Activated CD8-positive, alpha-beta T cell treated with anti-CD3 and anti-CD28 coated beads for 36 hours (primary cell): Measurements from ENCODE around the gene TESPA1. TPM values are rescaled to one million over a fixed set of nuclear protein-coding genes. Genes with fewer than 3 reads are reported as not detected.

Experiments used
- ATAC-seq: fragments of 200-7000 bp; cut with Tn5 transposase; one replicate; pipeline ENCODE4 v1.10.0; 2021; ENCODE audit warnings: mild to moderate bottlenecking, moderate library complexity
- CTCF ChIA-PET: fragments of 350-600 bp; sonication (Branson Sonifier 250); formaldehyde crosslinking; loops from one replicate; lab custom pipeline; 2021; ENCODE audit warnings: antibody characterized with exemption; lab: Charles Lee
- POLR2A ChIA-PET: fragments of 350-600 bp; sonication (Branson Sonifier 250); formaldehyde crosslinking; loops from one replicate; lab custom pipeline; 2021; ENCODE audit warnings: antibody characterized with exemption; lab: Charles Lee
- DNase-seq: peaks from one replicate; pipeline ENCODE4 v3.0.0-alpha.2; 2020
- H3K27ac Mint-ChIP-seq: one replicate; pipeline ENCODE4 v1.8.0; 2021; ENCODE audit warnings: mild to moderate bottlenecking, mixed read lengths
- H3K27me3 Mint-ChIP-seq: one replicate; pipeline ENCODE4 v1.8.0; 2021; ENCODE audit warnings: mixed read lengths
- H3K36me3 Mint-ChIP-seq: one replicate; pipeline ENCODE4 v1.8.0; 2021; ENCODE audit warnings: low read depth, mixed read lengths
- H3K4me1 Mint-ChIP-seq: one replicate; pipeline ENCODE4 v1.8.0; 2021; ENCODE audit warnings: low read depth, mixed read lengths
- H3K4me3 Mint-ChIP-seq: one replicate; pipeline ENCODE4 v1.8.0; 2021; ENCODE audit warnings: mild to moderate bottlenecking, moderate library complexity, mixed read lengths
- H3K9me3 Mint-ChIP-seq: one replicate; pipeline ENCODE4 v1.8.0; 2021; ENCODE audit warnings: mixed read lengths
- CTCF ChIP-seq: fragments of 200-600 bp; IDR thresholded peaks from one replicate; pipeline ENCODE4 v1.8.0; 2022; ENCODE audit warnings: antibody characterized with exemption, mild to moderate bottlenecking
- intact Hi-C: fragments of 100-400 bp; cut with micrococcal nuclease; formaldehyde crosslinking; loops from one replicate; pipeline ENCODE4 v1.10.0; 2022
- total RNA-seq, 2 experiments: library from RNA; stranded (reverse); gene quantifications; one replicate each; pipeline ENCODE4 v1.2.3, GENCODE V29; 2021

Gene TESPA1
- total RNA-seq, 2 experiments from 2014 or later: 107 to 112 TPM

- H3K27ac Mint-ChIP-seq: peak overlapping the region; percentile 95
- peaks cover 23% of the 10 kb centered on the region for H3K9me3 Mint-ChIP-seq
- TF ChIP-seq CTCF: no peak
- no peak overlapping the region for H3K4me3 Mint-ChIP-seq
- peaks cover 88% of the 10 kb centered on the region for H3K4me1 Mint-ChIP-seq
- no peak for DNase-seq
- no peak for ATAC-seq
- ChIA-PET POLR2A (no interaction called here), CTCF (no interaction called here)
- H3K27me3 Mint-ChIP-seq: no peaks in the 10 kb centered on the region
- intact Hi-C loops: no loop called here
- H3K36me3 Mint-ChIP-seq: peaks cover 99% of the 10 kb centered on the region
Observed at GRCh38 chr12:54954801-54955200, 29.8 kb downstream of the TESPA1 start.

GRCh38 chr12:54954228-54954627 lies 30.3 kb downstream of the TESPA1 start:
- DNase-seq: no peak
- ATAC-seq: no peak
- Mint-ChIP-seq H3K9me3 (peaks cover 23% of the 10 kb centered on the region), H3K27me3 (no peaks in the 10 kb centered on the region), H3K4me1 (peaks cover 85% of the 10 kb centered on the region), H3K27ac (peak overlapping the region; percentile 95), H3K4me3 (no peak overlapping the region), H3K36me3 (peaks cover 98% of the 10 kb centered on the region)
- CTCF ChIA-PET: interaction anchor here (1.0 kb wide), 1 partner anchor 118 kb away, joined by 4 read pairs; no protein-coding TSS in a partner anchor
- POLR2A ChIA-PET: no interaction called here
- intact Hi-C loops: no loop called here
- no peak for TF ChIP-seq CTCF

- peaks cover 80% of the 10 kb centered on the region for H3K36me3 Mint-ChIP-seq
- ATAC-seq (peak; percentile 47), DNase-seq (no peak)
- intact Hi-C loops: no loop called here
- peaks cover 74% of the 10 kb centered on the region for H3K4me1 Mint-ChIP-seq
- no peak overlapping the region for H3K4me3 Mint-ChIP-seq
- no peak for TF ChIP-seq CTCF
- no peaks in the 10 kb centered on the region for H3K27me3 Mint-ChIP-seq
- H3K9me3 Mint-ChIP-seq: peaks cover 19% of the 10 kb centered on the region
- ChIA-PET CTCF (interaction anchor here (0.6 kb wide), 1 partner anchor 96 kb away, joined by 3 read pairs; the partner anchor contains the start of gene MUCL1), POLR2A (no interaction called here)
- peak overlapping the region; percentile 87 for H3K27ac Mint-ChIP-seq
Observed at GRCh38 chr12:54950071-54950727, 34.4 kb downstream of the TESPA1 start.

- Mint-ChIP-seq H3K27me3 (no peaks in the 10 kb centered on the region), H3K4me3 (no peak overlapping the region), H3K27ac (peak overlapping the region; percentile 87), H3K36me3 (peaks cover 70% of the 10 kb centered on the region), H3K4me1 (peaks cover 66% of the 10 kb centered on the region), H3K9me3 (peaks cover 19% of the 10 kb centered on the region)
- DNase-seq (no peak), ATAC-seq (no peak)
- intact Hi-C loops: no loop called here
- no peak for TF ChIP-seq CTCF
- POLR2A ChIA-PET: interaction anchor here (1.3 to 1.8 kb wide), 2 partner anchors 8 to 14 kb away, joined by 4 read pairs; no protein-coding TSS in a partner anchor
- CTCF ChIA-PET: no interaction called here
Observed at GRCh38 chr12:54949073-54949711, 35.4 kb downstream of the TESPA1 start.

- H3K27me3 Mint-ChIP-seq: no peaks in the 10 kb centered on the region
- H3K36me3 Mint-ChIP-seq: peaks cover 60% of the 10 kb centered on the region
- H3K4me1 Mint-ChIP-seq: peaks cover 60% of the 10 kb centered on the region
- CTCF ChIA-PET: no interaction called here
- POLR2A ChIA-PET: interaction anchor here (1.3 to 1.8 kb wide), 2 partner anchors 9 to 13 kb away, joined by 4 read pairs; no protein-coding TSS in a partner anchor
- peaks cover 18% of the 10 kb centered on the region for H3K9me3 Mint-ChIP-seq
- DNase-seq (no peak), ATAC-seq (peak; percentile 28)
- TF ChIP-seq CTCF: no peak
- intact Hi-C loops: no loop called here
- H3K4me3 Mint-ChIP-seq: no peak overlapping the region
- H3K27ac Mint-ChIP-seq: peak overlapping the region; percentile 76
Observed at GRCh38 chr12:54948171-54948570, 36.4 kb downstream of the TESPA1 start.
